Liver (tissue), 9 donors: ENCODE data around the gene ARVCF. TPM values are rescaled to one million over a fixed set of nuclear protein-coding genes. Genes with fewer than 3 reads are reported as not detected.

Experiments used
- DNase-seq: peaks from one replicate; pipeline ENCODE4 v3.0.0-alpha.2; 2017; ENCODE audit warnings: low spot score
- H3K27ac ChIP-seq, 2 donors: one replicate each; pipeline ENCODE4 v1.7.0; 2013; ENCODE audit warnings: inconsistent platforms in 2 of 2, low read length in 2 of 2, control low read depth in 1 of 2, low read depth in 1 of 2, mild to moderate bottlenecking in 1 of 2
- H3K27me3 ChIP-seq, 4 donors: one replicate each; pipeline versions ENCODE4 v1.6.1 to v1.7.0; 2013; ENCODE audit warnings: low read length in 3 of 4, inconsistent platforms in 1 of 4, mild to moderate bottlenecking in 1 of 4, moderate library complexity in 1 of 4; ENCODE audit not compliant: control insufficient read depth in 4 of 4, insufficient read depth in 4 of 4
- H3K36me3 ChIP-seq, 4 donors: one replicate each; pipeline versions ENCODE4 v1.6.1 to v1.7.0; 2013; ENCODE audit warnings: low read length in 3 of 4, mild to moderate bottlenecking in 3 of 4, low read depth in 1 of 4, moderate library complexity in 1 of 4; ENCODE audit not compliant: control insufficient read depth in 4 of 4, insufficient read depth in 3 of 4
- H3K4me1 ChIP-seq, 4 donors: one replicate each; pipeline versions ENCODE4 v1.6.1 to v1.7.0; 2013; ENCODE audit warnings: low read length in 3 of 4, mild to moderate bottlenecking in 3 of 4, moderate library complexity in 1 of 4; ENCODE audit not compliant: control insufficient read depth in 4 of 4, insufficient read depth in 4 of 4
- H3K4me3 ChIP-seq, 3 donors: one replicate each; pipeline versions ENCODE4 v1.6.1 to v1.7.0; 2013; ENCODE audit warnings: low read length in 3 of 3, control low read depth in 1 of 3, low read depth in 1 of 3, mild to moderate bottlenecking in 1 of 3
- H3K9ac ChIP-seq, 2 donors: one replicate each; pipeline ENCODE4 v1.7.0; 2013; ENCODE audit warnings: low read length in 2 of 2, mild to moderate bottlenecking in 2 of 2, moderate library complexity in 2 of 2, control low read depth in 1 of 2, low read depth in 1 of 2
- H3K9me3 ChIP-seq, 4 donors: one replicate each; pipeline versions ENCODE4 v1.6.1 to v1.7.0; 2013; ENCODE audit warnings: low read length in 3 of 4; ENCODE audit not compliant: control insufficient read depth in 4 of 4
- EGR1 ChIP-seq, 2 donors: IDR thresholded peaks; 2 replicates each; pipeline ENCODE4 v1.6.1; 2016 to 2018; ENCODE audit warnings: antibody characterized with exemption in 2 of 2, low read depth in 2 of 2
- FOXA1 ChIP-seq: IDR thresholded peaks from 2 replicates; pipeline ENCODE4 v1.6.1; 2016; ENCODE audit warnings: antibody characterized with exemption
- FOXA2 ChIP-seq: IDR thresholded peaks from 2 replicates; pipeline ENCODE4 v1.6.1; 2016; ENCODE audit warnings: antibody characterized with exemption
- GABPA ChIP-seq, 2 donors: IDR thresholded peaks in 1 of 2; conservative IDR thresholded peaks in 1 of 2; 2 replicates each; pipeline ENCODE4 v1.6.1; 2016; ENCODE audit warnings: antibody characterized with exemption in 2 of 2, mild to moderate bottlenecking in 1 of 2, moderate library complexity in 1 of 2
- HNF4A ChIP-seq, 2 donors: conservative IDR thresholded peaks; 2 replicates each; pipeline ENCODE4 v1.6.1; 2016; ENCODE audit warnings: antibody characterized with exemption in 2 of 2, mild to moderate bottlenecking in 2 of 2
- HNF4G ChIP-seq: IDR thresholded peaks from 2 replicates; pipeline ENCODE4 v1.6.1; 2016; ENCODE audit warnings: antibody characterized with exemption
- JUND ChIP-seq, 2 donors: IDR thresholded peaks; 2 replicates each; pipeline ENCODE4 v1.6.1; 2016; ENCODE audit warnings: antibody characterized with exemption in 2 of 2
- NR2F2 ChIP-seq: IDR thresholded peaks from 2 replicates; pipeline ENCODE4 v1.6.1; 2016; ENCODE audit warnings: antibody characterized with exemption
- RAD21 ChIP-seq, 2 donors: IDR thresholded peaks; 2 replicates each; pipeline ENCODE4 v1.6.1; 2016; ENCODE audit warnings: antibody characterized with exemption in 2 of 2, mild to moderate bottlenecking in 2 of 2
- RXRA ChIP-seq, 2 donors: IDR thresholded peaks; 2 replicates each; pipeline ENCODE4 v1.6.1; 2017 to 2018; ENCODE audit warnings: antibody characterized with exemption in 2 of 2, mild to moderate bottlenecking in 1 of 2
- TAF1 ChIP-seq: conservative IDR thresholded peaks from 2 replicates; pipeline ENCODE4 v1.6.1; 2016; ENCODE audit warnings: antibody characterized with exemption, mild to moderate bottlenecking
- WGBS: extraction: QIAGEN DNeasy Blood & Tissue Kit; methylation state at CpG from one replicate; pipeline ENCODE4 v1.1.7; 2013; 5-methylcytosine and 5-hydroxymethylcytosine counted together
- polyA plus RNA-seq, 2 donors: library from polyadenylated mRNA; stranded (reverse) in 1 of 2; unstranded in 1 of 2; fragments of 200-250 nt in 1 of 2; fragments of >200 nt in 1 of 2; fragmentation: Nextera tagmentation in 1 of 2; extraction: Ambion mirVana in 1 of 2; gene quantifications; one replicate each; pipeline versions ENCODE4 v1.2.1 to v1.2.3, GENCODE V29; 2013 to 2015
- total RNA-seq, 2 donors: library from RNA; depleted of rRNA; stranded (reverse); fragments of >200 nt; gene quantifications; one replicate each; pipeline ENCODE4 v1.2.3, GENCODE V29; 2014
- TF ChIP-seq, protein P1 (sequence below): IDR thresholded peaks from 2 replicates; pipeline ENCODE4 v1.6.1; 2016; ENCODE audit warnings: antibody characterized with exemption
- TF ChIP-seq, protein P2 (sequence below): IDR thresholded peaks from 2 replicates; pipeline ENCODE4 v1.6.1; 2016; ENCODE audit warnings: antibody characterized with exemption
- TF ChIP-seq, protein P3 (sequence below): IDR thresholded peaks from 2 replicates; pipeline ENCODE4 v1.6.1; 2016; ENCODE audit warnings: antibody characterized with exemption
- TF ChIP-seq, protein P4 (sequence below): IDR thresholded peaks from 2 replicates; pipeline ENCODE4 v1.6.1; 2016; ENCODE audit warnings: antibody characterized with exemption, mild to moderate bottlenecking
- TF ChIP-seq, protein P5 (sequence below): fragments of 150-350 bp; IDR thresholded peaks from 2 replicates; pipeline ENCODE4 v1.5.1; 2017; ENCODE audit warnings: improper control_type of control experiment, low read depth, low read length; ENCODE audit not compliant: missing input control
- donor health status: healthy.
- donor health status: healthy.
- donor health status: healthy.
- donor health status: healthy.
- donor health status: healthy.

The ARVCF gene
- total and polyA plus RNA-seq, 4 donors, result 3.8 to 48.8 (median 26.1) TPM

DNA sequence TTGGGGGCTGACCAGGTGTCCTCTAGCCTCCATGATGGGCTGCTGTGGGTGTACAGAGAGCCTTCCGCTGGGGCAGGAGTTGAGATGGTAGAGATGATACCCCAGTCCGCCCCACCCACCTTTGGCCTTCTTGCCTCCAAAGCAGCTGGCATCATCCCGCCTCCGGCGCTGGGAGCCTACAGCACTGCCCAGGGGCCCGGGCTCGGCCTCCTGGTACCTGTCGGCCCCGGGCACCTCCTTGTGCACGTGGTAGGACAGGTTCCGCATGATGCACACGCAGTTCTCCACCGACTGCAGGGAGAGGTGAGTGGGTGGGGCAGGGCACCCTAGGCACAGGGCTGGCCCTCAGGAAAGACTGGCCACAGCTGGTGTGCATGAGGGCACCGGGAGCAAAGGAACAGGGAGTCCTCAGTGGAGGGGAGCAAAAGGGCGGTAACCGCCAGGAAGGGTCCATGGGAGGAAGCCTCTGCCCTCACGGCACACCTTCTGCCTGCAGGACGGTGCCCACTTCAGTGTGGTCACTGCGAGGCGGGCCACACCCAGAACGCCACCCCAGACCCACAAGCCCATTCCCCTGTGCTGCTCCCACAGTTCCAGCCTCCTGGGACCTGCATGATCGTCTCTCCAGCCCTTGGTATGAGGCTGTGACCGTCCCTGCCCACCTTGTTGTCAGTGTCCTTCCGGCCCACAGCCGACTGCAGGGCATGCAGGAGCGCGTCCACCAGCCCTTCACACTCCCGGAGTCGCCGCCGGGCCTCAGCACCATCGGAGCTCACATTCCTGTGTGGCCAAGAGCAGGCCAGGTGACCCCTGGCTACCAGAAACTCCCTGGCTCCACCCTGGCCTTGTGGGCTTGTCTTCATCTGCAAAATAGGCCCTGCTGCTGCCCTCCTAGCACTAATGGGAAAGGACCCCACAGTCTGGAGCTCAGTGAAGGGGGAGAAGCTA is 39.1 kb downstream of the ARVCF start:
- 95% methylated on average over 32 of the region's 32 CpGs for WGBS
- DNase-seq, result no peak
- no peak overlapping the region for H3K4me3 ChIP-seq
- no peaks in the 10 kb centered on the region for H3K27me3 ChIP-seq
- H3K27ac ChIP-seq, result no peak overlapping the region
- H3K9ac ChIP-seq, result no peak overlapping the region
- peaks cover 0 to 35% (median 4%) of the 10 kb centered on the region in 4 donors for H3K36me3 ChIP-seq
- peaks cover 0 to 2% (median 2%) of the 10 kb centered on the region in 4 donors for H3K4me1 ChIP-seq
- TF ChIP-seq HNF4A (conservative IDR thresholded peaks at IDR 0.05) (no peak), TAF1 (no peak), HNF4G (no peak), FOXA2 (no peak), JUND (IDR thresholded peaks at IDR 0.05) (no peak), EGR1 (IDR thresholded peaks at IDR 0.05; ENCODE audit: low read depth in 2 of 2) (no peak), NR2F2 (no peak), RAD21 (IDR thresholded peaks at IDR 0.05) (no peak)
- TF ChIP-seq, protein P1, sequence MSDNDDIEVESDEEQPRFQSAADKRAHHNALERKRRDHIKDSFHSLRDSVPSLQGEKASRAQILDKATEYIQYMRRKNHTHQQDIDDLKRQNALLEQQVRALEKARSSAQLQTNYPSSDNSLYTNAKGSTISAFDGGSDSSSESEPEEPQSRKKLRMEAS, result no peak
- TF ChIP-seq, protein P2, sequence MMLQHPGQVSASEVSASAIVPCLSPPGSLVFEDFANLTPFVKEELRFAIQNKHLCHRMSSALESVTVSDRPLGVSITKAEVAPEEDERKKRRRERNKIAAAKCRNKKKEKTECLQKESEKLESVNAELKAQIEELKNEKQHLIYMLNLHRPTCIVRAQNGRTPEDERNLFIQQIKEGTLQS, result no peak
- TF ChIP-seq, protein P3, sequence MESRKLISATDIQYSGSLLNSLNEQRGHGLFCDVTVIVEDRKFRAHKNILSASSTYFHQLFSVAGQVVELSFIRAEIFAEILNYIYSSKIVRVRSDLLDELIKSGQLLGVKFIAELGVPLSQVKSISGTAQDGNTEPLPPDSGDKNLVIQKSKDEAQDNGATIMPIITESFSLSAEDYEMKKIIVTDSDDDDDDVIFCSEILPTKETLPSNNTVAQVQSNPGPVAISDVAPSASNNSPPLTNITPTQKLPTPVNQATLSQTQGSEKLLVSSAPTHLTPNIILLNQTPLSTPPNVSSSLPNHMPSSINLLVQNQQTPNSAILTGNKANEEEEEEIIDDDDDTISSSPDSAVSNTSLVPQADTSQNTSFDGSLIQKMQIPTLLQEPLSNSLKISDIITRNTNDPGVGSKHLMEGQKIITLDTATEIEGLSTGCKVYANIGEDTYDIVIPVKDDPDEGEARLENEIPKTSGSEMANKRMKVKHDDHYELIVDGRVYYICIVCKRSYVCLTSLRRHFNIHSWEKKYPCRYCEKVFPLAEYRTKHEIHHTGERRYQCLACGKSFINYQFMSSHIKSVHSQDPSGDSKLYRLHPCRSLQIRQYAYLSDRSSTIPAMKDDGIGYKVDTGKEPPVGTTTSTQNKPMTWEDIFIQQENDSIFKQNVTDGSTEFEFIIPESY, result no peak
- H3K9me3 ChIP-seq, result no peaks in the 10 kb centered on the region

DNA sequence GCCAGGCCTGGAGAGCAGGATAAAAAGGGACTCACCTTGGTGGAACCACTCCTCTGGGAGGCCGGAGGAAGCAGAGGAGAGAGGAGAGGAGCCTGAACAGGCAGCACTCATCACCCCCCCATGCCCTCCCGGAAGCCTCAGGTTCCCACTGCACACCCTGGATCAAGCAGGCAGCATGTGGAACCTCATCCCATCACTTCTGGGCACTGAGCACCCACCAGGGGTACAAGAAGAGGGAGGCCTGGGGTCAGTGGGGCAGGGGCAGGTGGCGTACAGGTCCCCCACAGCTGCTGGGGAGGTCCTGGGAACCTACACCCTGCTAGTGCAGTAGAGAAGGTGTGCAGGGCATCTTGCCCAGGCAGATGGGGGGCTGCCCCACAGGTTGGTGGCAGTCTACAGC is 40.0 kb downstream of the ARVCF start:
- Histone ChIP-seq H3K9ac (no peak overlapping the region), H3K4me3 (no peak overlapping the region), H3K27me3 (no peaks in the 10 kb centered on the region), H3K4me1 (peaks cover 6 to 11% (median 9%) of the 10 kb centered on the region in 4 donors), H3K9me3 (no peaks in the 10 kb centered on the region), H3K36me3 (peaks cover 0 to 34% (median 4%) of the 10 kb centered on the region in 4 donors), H3K27ac (no peak overlapping the region)
- TF ChIP-seq NR2F2 (no peak), FOXA1 (no peak), HNF4G (no peak), HNF4A (conservative IDR thresholded peaks at IDR 0.05) (no peak), TAF1 (no peak), FOXA2 (no peak), RXRA (IDR thresholded peaks at IDR 0.05) (no peak), GABPA (IDR thresholded peaks at IDR 0.05 in 1 of 2, conservative IDR thresholded peaks at IDR 0.05 in 1 of 2) (no peak)
- TF ChIP-seq, protein P1, result no peak
- TF ChIP-seq, protein P4, sequence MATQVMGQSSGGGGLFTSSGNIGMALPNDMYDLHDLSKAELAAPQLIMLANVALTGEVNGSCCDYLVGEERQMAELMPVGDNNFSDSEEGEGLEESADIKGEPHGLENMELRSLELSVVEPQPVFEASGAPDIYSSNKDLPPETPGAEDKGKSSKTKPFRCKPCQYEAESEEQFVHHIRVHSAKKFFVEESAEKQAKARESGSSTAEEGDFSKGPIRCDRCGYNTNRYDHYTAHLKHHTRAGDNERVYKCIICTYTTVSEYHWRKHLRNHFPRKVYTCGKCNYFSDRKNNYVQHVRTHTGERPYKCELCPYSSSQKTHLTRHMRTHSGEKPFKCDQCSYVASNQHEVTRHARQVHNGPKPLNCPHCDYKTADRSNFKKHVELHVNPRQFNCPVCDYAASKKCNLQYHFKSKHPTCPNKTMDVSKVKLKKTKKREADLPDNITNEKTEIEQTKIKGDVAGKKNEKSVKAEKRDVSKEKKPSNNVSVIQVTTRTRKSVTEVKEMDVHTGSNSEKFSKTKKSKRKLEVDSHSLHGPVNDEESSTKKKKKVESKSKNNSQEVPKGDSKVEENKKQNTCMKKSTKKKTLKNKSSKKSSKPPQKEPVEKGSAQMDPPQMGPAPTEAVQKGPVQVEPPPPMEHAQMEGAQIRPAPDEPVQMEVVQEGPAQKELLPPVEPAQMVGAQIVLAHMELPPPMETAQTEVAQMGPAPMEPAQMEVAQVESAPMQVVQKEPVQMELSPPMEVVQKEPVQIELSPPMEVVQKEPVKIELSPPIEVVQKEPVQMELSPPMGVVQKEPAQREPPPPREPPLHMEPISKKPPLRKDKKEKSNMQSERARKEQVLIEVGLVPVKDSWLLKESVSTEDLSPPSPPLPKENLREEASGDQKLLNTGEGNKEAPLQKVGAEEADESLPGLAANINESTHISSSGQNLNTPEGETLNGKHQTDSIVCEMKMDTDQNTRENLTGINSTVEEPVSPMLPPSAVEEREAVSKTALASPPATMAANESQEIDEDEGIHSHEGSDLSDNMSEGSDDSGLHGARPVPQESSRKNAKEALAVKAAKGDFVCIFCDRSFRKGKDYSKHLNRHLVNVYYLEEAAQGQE, result no peak
- TF ChIP-seq, protein P3, result no peak
- TF ChIP-seq, protein P2, result no peak
- TF ChIP-seq, protein P5, sequence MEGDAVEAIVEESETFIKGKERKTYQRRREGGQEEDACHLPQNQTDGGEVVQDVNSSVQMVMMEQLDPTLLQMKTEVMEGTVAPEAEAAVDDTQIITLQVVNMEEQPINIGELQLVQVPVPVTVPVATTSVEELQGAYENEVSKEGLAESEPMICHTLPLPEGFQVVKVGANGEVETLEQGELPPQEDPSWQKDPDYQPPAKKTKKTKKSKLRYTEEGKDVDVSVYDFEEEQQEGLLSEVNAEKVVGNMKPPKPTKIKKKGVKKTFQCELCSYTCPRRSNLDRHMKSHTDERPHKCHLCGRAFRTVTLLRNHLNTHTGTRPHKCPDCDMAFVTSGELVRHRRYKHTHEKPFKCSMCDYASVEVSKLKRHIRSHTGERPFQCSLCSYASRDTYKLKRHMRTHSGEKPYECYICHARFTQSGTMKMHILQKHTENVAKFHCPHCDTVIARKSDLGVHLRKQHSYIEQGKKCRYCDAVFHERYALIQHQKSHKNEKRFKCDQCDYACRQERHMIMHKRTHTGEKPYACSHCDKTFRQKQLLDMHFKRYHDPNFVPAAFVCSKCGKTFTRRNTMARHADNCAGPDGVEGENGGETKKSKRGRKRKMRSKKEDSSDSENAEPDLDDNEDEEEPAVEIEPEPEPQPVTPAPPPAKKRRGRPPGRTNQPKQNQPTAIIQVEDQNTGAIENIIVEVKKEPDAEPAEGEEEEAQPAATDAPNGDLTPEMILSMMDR, result no peak
- no peak for DNase-seq
- 95% methylated on average over 3 of the region's 3 CpGs for WGBS
